HEK293T (cell line): ENCODE results near the gene GNAQ.

ENCODE experiments used
- FOXA1 ChIP-seq: fragments of 450-650 bp; IDR thresholded peaks from 2 replicates; pipeline ENCODE4 v1.6.1; 2016; ENCODE audit warnings: mild to moderate bottlenecking
- FOXM1 ChIP-seq: fragments of 450-650 bp; IDR thresholded peaks from 2 replicates; pipeline ENCODE4 v1.6.1; 2017; ENCODE audit warnings: mild to moderate bottlenecking, borderline replicate concordance
- NFRKB ChIP-seq: fragments of 450-650 bp; IDR thresholded peaks from 2 replicates; pipeline ENCODE4 v1.6.1; 2016; ENCODE audit warnings: mild to moderate bottlenecking, moderate library complexity
- TARDBP ChIP-seq: fragments of 450-650 bp; IDR thresholded peaks from 2 replicates; pipeline ENCODE4 v1.6.1; 2016

DNA sequence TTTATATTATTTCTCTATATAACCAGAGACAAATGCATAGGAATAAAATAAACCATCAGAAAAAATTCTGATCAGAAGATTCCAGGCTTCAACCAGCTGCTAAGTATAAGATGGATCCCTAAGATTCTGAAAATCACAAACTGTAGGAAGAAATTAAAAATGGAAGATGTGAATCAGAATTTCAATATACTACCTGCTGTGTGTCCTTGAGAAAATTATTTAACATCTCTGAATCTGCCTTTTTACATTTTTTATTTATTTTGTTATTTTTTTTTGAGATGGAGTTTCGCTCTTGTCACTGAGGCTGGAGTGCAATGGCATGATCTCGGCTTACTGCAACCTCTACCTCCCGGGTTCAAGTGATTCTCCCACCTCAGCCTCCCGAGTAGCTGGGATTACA is 187.2 kb downstream of the GNAQ start:
- TF ChIP-seq FOXA1 (no peak), NFRKB (no peak), TARDBP (no peak), FOXM1 (no peak)
